HG03066 (cell line): Measurements from ENCODE around the gene RRM1.
"Not testable (repeated sequence)": the region's sequence is repeated elsewhere in the genome, so short reads cannot be mapped to it uniquely, and the experiment has no call there.

Source experiments
- ATAC-seq: cut with Tn5 transposase; IDR thresholded peaks from one replicate; pipeline ENCODE4 v1.9.1; 2021; ENCODE audit warnings: low read depth; ENCODE audit not compliant: unreplicated experiment

RRM1 gene

GRCh38 chr11:4094348-4095291, at the start of gene RRM1:
Gene RRM1 (plus strand): TSS chr11:4094799. CDS start chr11:4095013, 214 bp downstream.
- ATAC-seq = peak; percentile 93

DNA sequence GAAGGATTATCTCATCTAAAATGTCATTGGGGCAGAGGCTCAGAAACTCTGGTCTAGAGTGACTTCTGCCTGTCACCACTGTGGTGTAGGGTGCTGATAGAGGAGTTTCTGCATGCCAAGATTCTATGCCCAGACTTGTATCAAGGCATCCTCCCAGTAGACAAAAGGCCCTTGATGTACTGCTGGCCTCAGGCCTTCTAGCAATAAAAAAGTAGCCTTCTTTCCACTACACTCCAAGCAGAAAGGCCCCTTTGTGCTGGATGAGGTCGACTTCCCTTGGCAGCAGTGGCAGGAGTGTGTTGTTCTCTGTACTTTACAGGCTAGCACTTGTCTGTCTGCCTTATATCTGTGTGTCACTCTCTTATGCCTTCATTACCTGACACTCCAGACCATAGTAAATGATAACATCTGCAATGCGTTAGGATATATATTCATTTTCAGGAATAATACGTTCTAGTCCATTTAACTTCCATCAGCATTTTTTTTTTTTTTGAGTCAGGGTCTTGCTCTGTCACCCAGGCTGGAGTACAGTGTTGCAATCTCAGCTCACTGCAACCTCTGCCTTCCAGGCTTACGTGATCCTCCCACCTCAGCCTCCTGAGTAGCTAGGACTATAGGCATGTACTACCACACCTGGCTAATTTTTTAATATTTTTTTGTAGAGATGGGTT, 49.5 kb upstream of the RRM1 start:
- no peak for ATAC-seq

GRCh38 chr11:4048340-4048739, 46.3 kb upstream of the RRM1 start:
- ATAC-seq = no peak

DNA sequence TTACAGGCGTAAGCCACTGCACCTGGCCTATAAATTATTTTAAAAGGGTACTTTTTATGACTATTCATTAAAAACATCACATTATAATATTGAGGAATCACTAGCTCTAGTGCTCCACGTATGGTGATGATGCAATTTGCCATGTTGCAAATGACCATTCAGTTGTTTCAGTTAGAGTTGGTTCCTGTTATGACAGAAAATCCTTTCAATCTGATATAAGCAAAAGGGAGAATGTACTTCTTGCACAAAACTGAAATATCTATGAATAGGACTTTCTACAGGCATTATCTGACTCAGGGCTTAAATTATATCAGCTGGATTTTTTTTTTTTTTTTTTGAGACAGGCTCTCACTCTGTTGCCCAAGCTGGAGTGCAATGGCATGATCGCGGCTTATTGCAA, 45.6 kb upstream of the RRM1 start:
- ATAC-seq = no peak

DNA sequence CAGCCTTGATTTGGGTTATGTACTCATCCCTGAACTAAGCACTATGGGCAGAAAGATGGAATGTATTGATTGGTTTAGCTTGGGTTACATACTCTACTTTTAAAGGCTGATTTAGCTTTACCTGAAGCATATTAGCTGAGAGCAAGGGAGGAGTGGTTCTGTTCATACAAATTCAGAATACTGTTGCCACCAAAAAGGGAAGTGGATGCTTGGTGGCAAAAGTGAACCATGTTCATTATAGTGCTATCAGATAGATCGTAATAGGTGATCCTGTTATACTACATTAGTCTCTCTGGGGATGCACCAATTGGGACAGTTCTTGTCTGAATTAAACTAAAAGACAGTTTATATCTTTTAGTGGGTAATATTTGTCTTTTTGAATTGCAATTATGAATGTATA, 44.5 kb upstream of the RRM1 start:
- ATAC-seq = no peak

GRCh38 chr11:4053200-4053599, 41.4 kb upstream of the RRM1 start:
- not testable (repeated sequence) for ATAC-seq

GRCh38 chr11:4054643-4055042, 40.0 kb upstream of the RRM1 start:
- no peak for ATAC-seq

DNA sequence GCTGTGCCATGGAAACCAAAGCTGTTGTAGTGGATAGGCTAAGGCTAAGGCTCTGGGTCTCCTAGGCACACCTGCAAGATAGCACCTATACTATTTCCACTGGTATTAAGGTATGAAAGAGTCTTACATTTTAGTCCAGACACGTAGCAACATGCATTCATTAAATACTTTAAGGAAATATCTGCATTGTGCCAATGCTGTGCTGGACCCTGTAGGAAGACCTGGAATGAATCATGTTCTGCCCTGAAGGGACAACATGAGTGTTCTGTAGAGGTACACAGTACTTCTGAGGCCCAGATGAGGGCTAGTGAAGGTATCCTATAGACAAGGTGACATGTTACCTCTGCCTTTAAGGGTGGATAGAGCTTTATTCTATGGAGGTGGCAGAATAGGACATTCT, 35.2 kb upstream of the RRM1 start:
- ATAC-seq = no peak

- no peak for ATAC-seq
Measured at GRCh38 chr11:4060182-4060923, 34.2 kb upstream of the RRM1 start.

GRCh38 chr11:4061700-4062099, 32.9 kb upstream of the RRM1 start:
- ATAC-seq = no peak

GRCh38 chr11:4063348-4063747, 31.3 kb upstream of the RRM1 start:
- no peak for ATAC-seq

GRCh38 chr11:4064278-4064955, 30.2 kb upstream of the RRM1 start:
- ATAC-seq = no peak

DNA sequence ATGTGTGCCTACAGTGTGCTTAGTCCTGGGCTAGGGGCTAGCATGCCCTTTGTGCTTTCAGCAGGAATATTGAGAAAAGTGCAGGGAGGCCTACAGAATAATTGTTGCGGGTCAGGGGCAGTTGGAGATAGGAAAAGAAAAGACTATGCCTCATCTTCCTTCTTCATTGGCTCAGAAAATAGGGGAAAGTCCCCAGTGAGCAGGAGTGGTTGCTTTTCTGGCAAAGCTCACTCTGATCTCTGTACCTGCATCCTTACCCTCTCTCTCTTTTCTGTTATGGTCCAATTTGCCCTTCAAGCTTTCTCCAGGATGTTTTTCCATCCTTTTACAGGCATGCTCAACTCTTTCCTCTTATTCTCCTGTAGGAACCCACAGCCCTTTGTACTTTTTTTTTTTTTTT, 29.5 kb upstream of the RRM1 start:
- ATAC-seq = no peak

- no peak for ATAC-seq
Measured at GRCh38 chr11:4065601-4066377, 28.8 kb upstream of the RRM1 start.

- ATAC-seq = no peak
Measured at GRCh38 chr11:4066910-4067309, 27.7 kb upstream of the RRM1 start.

DNA sequence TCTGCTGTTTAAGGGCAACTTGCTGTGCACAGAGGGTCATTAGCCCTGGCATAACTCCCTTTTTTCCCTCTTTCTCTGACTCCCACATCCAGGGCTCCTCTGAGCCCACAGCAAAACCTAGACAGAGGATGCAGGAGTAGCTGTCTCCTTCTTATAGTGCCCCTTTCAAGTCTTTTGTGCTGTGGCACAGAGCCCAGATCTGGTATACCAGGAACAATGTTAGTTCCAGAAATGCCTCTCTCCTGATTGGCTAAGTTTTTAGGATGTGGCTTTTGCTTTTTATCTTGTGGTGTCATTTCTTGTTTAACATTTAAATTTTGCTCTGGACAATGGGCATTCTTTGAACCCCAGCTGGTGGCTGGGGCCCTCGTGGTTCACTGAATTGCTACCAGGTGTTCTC, 25.6 kb upstream of the RRM1 start:
- no peak for ATAC-seq

DNA sequence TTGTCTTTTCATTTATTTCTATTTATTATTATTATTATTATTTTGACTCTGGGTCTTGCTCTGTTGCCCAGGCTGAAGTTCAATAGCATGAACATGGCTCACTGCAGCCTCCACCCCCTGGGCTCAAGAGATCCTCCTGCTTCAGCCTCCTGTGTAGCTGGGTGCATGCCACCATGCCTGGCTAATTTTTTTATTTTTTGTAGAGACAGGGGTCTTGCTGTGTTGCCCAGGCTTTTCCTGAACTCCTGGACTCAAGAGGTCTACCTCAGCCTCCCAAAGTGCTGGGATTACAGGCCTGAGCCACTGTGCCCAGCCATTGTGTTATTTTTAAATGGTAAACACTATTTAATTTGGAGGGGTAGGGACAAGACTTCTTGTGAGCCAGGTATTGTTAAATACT, 23.3 kb upstream of the RRM1 start:
- ATAC-seq = no peak

- no peak for ATAC-seq
Measured at GRCh38 chr11:4071914-4072313, 22.7 kb upstream of the RRM1 start.

DNA sequence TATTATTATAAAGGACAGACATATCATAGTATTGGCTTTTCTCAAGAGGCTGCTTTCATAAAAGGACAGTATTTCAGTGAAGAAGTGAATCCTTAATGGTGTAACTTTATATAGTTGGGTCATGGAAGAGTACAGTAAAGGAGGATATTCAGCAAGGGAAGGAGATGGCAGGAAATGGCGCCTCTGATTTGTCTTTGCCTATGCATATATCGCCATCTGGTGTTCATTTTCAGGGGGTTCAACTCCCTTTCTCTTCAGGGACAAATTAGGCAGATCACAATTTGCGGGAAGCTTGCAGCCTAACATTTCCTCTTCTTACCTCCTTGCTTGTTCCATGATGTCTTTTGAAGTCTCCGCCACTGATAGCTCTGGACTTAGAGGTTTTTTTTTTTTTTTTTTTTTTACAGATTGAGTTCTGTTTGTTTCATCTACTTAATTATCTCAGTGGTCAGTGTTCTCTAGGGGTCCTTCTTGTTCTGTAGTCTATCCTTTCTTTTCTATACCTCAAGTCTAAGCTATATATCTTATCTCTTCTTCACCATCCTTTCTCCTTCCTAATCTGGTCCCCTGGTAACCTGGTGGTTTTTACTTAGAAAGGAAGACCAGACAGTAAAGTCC, 21.8 kb upstream of the RRM1 start:
- ATAC-seq = peak; percentile 72
